DOHH2 (cell line): ENCODE data around the gene CSAD.

ENCODE experiments used
- H3F3A ChIP-seq: fragments of 200-600 bp; sonication (generic), shearing (Covaris generic); 2 replicates; pipeline ENCODE4 v1.6.0; 2016; ENCODE audit warnings: antibody characterized with exemption, mild to moderate bottlenecking; ENCODE audit not compliant: control insufficient read depth, insufficient read depth
- H3K27ac ChIP-seq: fragments of 200-600 bp; sonication (generic); 2 replicates; pipeline ENCODE4 v1.5.1; 2014; ENCODE audit warnings: low read depth, mild to moderate bottlenecking, low read length, moderate library complexity
- H3K27me3 ChIP-seq: fragments of 200-600 bp; sonication (generic); 2 replicates; pipeline ENCODE4 v1.6.1; 2014; ENCODE audit warnings: mild to moderate bottlenecking, low read length, mixed read lengths; ENCODE audit not compliant: control insufficient read depth
- H3K36me3 ChIP-seq: fragments of 200-600 bp; sonication (generic); 2 replicates; pipeline ENCODE4 v1.6.1; 2014; ENCODE audit warnings: mild to moderate bottlenecking, low read length, moderate library complexity, mixed read lengths; ENCODE audit not compliant: control insufficient read depth
- H3K4me1 ChIP-seq: fragments of 200-600 bp; sonication (generic); 2 replicates; pipeline ENCODE4 v1.6.1; 2014; ENCODE audit warnings: mild to moderate bottlenecking, low read length, mixed read lengths; ENCODE audit not compliant: control insufficient read depth
- H3K4me2 ChIP-seq: fragments of 200-600 bp; sonication (generic); 2 replicates; pipeline ENCODE4 v1.6.0; 2014; ENCODE audit warnings: mild to moderate bottlenecking, low read length, moderate library complexity
- H3K4me3 ChIP-seq: fragments of 200-600 bp; sonication (generic); 2 replicates; pipeline ENCODE4 v1.5.1; 2014; ENCODE audit warnings: mild to moderate bottlenecking, low read length, mixed read lengths
- H3K79me2 ChIP-seq: fragments of 200-600 bp; sonication (generic); 2 replicates; pipeline ENCODE4 v1.6.1; 2014; ENCODE audit warnings: mild to moderate bottlenecking, low read length, mixed read lengths; ENCODE audit not compliant: control insufficient read depth
- H3K9me2 ChIP-seq: fragments of 200-600 bp; sonication (generic); replicated peaks from 2 replicates; pipeline ENCODE4 v1.6.1; 2014; ENCODE audit warnings: mild to moderate bottlenecking, low read length, mixed read lengths; ENCODE audit not compliant: control insufficient read depth
- H3K9me3 ChIP-seq: fragments of 200-600 bp; sonication (generic); 2 replicates; pipeline ENCODE4 v1.6.1; 2014; ENCODE audit warnings: antibody characterized with exemption, low read length, mixed read lengths; ENCODE audit not compliant: control insufficient read depth, insufficient read depth
- H4K20me1 ChIP-seq: fragments of 200-600 bp; sonication (generic); 2 replicates; pipeline ENCODE4 v1.6.0; 2014; ENCODE audit warnings: low read depth, mild to moderate bottlenecking, antibody characterized with exemption, low read length, moderate library complexity; ENCODE audit not compliant: control insufficient read depth, insufficient read depth
- CTCF ChIP-seq: fragments of 200-600 bp; sonication (generic); IDR thresholded peaks from one replicate; pipeline ENCODE4 v1.5.1; 2014; ENCODE audit warnings: antibody characterized with exemption, mild to moderate bottlenecking, low read depth, low read length; ENCODE audit not compliant: poor library complexity, severe bottlenecking
- EZH2phosphoT487 ChIP-seq: fragments of 200-600 bp; sonication (generic); IDR thresholded peaks from 2 replicates; pipeline ENCODE4 v1.6.1; 2017; ENCODE audit warnings: borderline replicate concordance, mild to moderate bottlenecking, antibody characterized with exemption, low read length, moderate library complexity, mixed read lengths

The CSAD gene

GRCh38 chr12:53197011-53197640 is 16.4 kb upstream of the CSAD start:
- no peaks in the 10 kb centered on the region for H3K79me2 ChIP-seq
- H3F3A ChIP-seq: peaks cover 22% of the 10 kb centered on the region
- H3K9me3 ChIP-seq: no peaks in the 10 kb centered on the region
- no peak for TF ChIP-seq CTCF
- TF ChIP-seq EZH2phosphoT487: no peak
- H4K20me1 ChIP-seq: no peaks in the 10 kb centered on the region
- H3K4me3 ChIP-seq: peak overlapping the region; percentile 48
- peak overlapping the region; percentile 77 for H3K4me2 ChIP-seq
- H3K9me2 ChIP-seq: no peaks in the 10 kb centered on the region
- peaks cover 54% of the 10 kb centered on the region for H3K4me1 ChIP-seq
- no peaks in the 10 kb centered on the region for H3K27me3 ChIP-seq
- H3K27ac ChIP-seq: peak overlapping the region; percentile 94; the same call in 1 of the 2 replicates
- peaks cover 40% of the 10 kb centered on the region for H3K36me3 ChIP-seq

GRCh38 chr12:53196486-53196885 is 15.8 kb upstream of the CSAD start:
- no peak overlapping the region for H3K27ac ChIP-seq
- no peaks in the 10 kb centered on the region for H3K9me2 ChIP-seq
- H3K4me3 ChIP-seq: no peak overlapping the region
- H3F3A ChIP-seq: peaks cover 19% of the 10 kb centered on the region
- H3K79me2 ChIP-seq: no peaks in the 10 kb centered on the region
- no peak overlapping the region for H3K4me2 ChIP-seq
- H3K4me1 ChIP-seq: peaks cover 47% of the 10 kb centered on the region
- H3K9me3 ChIP-seq: no peaks in the 10 kb centered on the region
- H3K27me3 ChIP-seq: no peaks in the 10 kb centered on the region
- peaks cover 46% of the 10 kb centered on the region for H3K36me3 ChIP-seq
- TF ChIP-seq CTCF (no peak), EZH2phosphoT487 (no peak)
- H4K20me1 ChIP-seq: no peaks in the 10 kb centered on the region

- peaks cover 40% of the 10 kb centered on the region for H3K4me1 ChIP-seq
- H3K9me2 ChIP-seq: no peaks in the 10 kb centered on the region
- no peaks in the 10 kb centered on the region for H3K27me3 ChIP-seq
- H3F3A ChIP-seq: peaks cover 12% of the 10 kb centered on the region
- no peak overlapping the region for H3K4me2 ChIP-seq
- no peaks in the 10 kb centered on the region for H4K20me1 ChIP-seq
- TF ChIP-seq CTCF: no peak
- TF ChIP-seq EZH2phosphoT487: no peak
- H3K4me3 ChIP-seq: no peak overlapping the region
- no peaks in the 10 kb centered on the region for H3K79me2 ChIP-seq
- no peak overlapping the region for H3K27ac ChIP-seq
- H3K9me3 ChIP-seq: no peaks in the 10 kb centered on the region
- peaks cover 49% of the 10 kb centered on the region for H3K36me3 ChIP-seq
Measured at GRCh38 chr12:53195516-53196420, 15.0 kb upstream of the CSAD start.
